B cell (primary cell): ENCODE results near the gene FXYD7. TPM values are rescaled to one million over a fixed set of nuclear protein-coding genes. Genes with fewer than 3 reads are reported as not detected.

Experiments
- ATAC-seq: fragments of 200-7000 bp; cut with Tn5 transposase; one replicate; pipeline ENCODE4 v1.10.0; 2021; ENCODE audit warnings: low read depth, mild to moderate bottlenecking, moderate number of reproducible peaks, moderate library complexity
- CTCF ChIA-PET: fragments of 350-600 bp; sonication (Branson Sonifier 250); formaldehyde crosslinking; loops from one replicate; lab custom pipeline; 2021; ENCODE audit warnings: antibody characterized with exemption, inconsistent platforms; lab: Charles Lee
- POLR2A ChIA-PET: fragments of 350-600 bp; sonication (Branson Sonifier 250); formaldehyde crosslinking; loops from one replicate; lab custom pipeline; 2021; ENCODE audit warnings: antibody characterized with exemption; lab: Charles Lee
- DNase-seq: peaks from one replicate; pipeline ENCODE4 v3.0.0; 2013
- H2AFZ ChIP-seq: 2 replicates; pipeline ENCODE4 v1.6.1; 2012; ENCODE audit warnings: mild to moderate bottlenecking, low read depth, low read length; ENCODE audit not compliant: insufficient read depth, poor library complexity, severe bottlenecking
- H3K27ac ChIP-seq, 2 donors: 1 replicate in 1 of 2; 2 replicates in 1 of 2; pipeline ENCODE4 v1.5.1; 2012 to 2013; ENCODE audit warnings: low read length in 2 of 2, mild to moderate bottlenecking in 2 of 2, moderate library complexity in 1 of 2
- H3K27me3 ChIP-seq, 4 experiments: fragments of 200-600 bp in 1 of 4; sonication (generic) in 1 of 4; replicated peaks in 1 of 4; 1 replicate in 2 of 4; 2 replicates in 2 of 4; pipeline versions ENCODE4 v1.6.1 to v1.7.0; 2013 to 2016; ENCODE audit warnings: low read length in 3 of 4, mild to moderate bottlenecking in 2 of 4, mixed read lengths in 1 of 4, moderate library complexity in 1 of 4; ENCODE audit not compliant: insufficient read depth in 4 of 4, control insufficient read depth in 3 of 4; ENCODE audit errors: control extremely low read depth in 1 of 4
- H3K36me3 ChIP-seq, 2 experiments: replicated peaks in 1 of 2; 1 replicate in 1 of 2; 2 replicates in 1 of 2; pipeline versions ENCODE4 v1.6.1 to v1.7.1; 2013; ENCODE audit warnings: low read length in 1 of 2; ENCODE audit not compliant: insufficient read depth in 2 of 2, control insufficient read depth in 1 of 2; ENCODE audit errors: control extremely low read depth in 1 of 2, extremely low read depth in 1 of 2
- H3K4me1 ChIP-seq, 2 donors: fragments of 200-600 bp in 1 of 2; sonication (generic) in 1 of 2; 1 replicate in 1 of 2; 2 replicates in 1 of 2; pipeline versions ENCODE4 v1.5.1 to v1.6.1; 2013 to 2017; ENCODE audit warnings: low read length in 2 of 2; ENCODE audit not compliant: control insufficient read depth in 2 of 2, insufficient read depth in 2 of 2
- H3K4me2 ChIP-seq: replicated peaks from 2 replicates; pipeline ENCODE3; 2012; ENCODE audit warnings: mild to moderate bottlenecking, low read depth, low read length; ENCODE audit not compliant: poor library complexity, severe bottlenecking
- H3K4me3 ChIP-seq, 5 experiments: fragments of 200-600 bp in 1 of 5; sonication (generic) in 1 of 5; 1 replicate in 3 of 5; 2 replicates in 2 of 5; pipeline versions ENCODE4 v1.5.1 to v1.7.0; 2011 to 2016; ENCODE audit warnings: low read length in 4 of 5, mild to moderate bottlenecking in 4 of 5, low read depth in 2 of 5, control low read depth in 1 of 5, moderate library complexity in 1 of 5; ENCODE audit not compliant: insufficient read depth in 1 of 5; ENCODE audit errors: control extremely low read depth in 1 of 5, extremely low read depth in 1 of 5
- H3K79me2 ChIP-seq: fragments of 200-600 bp; sonication (generic); one replicate; pipeline ENCODE4 v1.6.0; 2016; ENCODE audit warnings: low read length; ENCODE audit not compliant: control insufficient read depth, insufficient read depth
- H3K9ac ChIP-seq: fragments of 200-600 bp; sonication (generic); 2 replicates; pipeline ENCODE4 v1.6.1; 2017; ENCODE audit warnings: mild to moderate bottlenecking, low read length, moderate library complexity
- H3K9me3 ChIP-seq, 3 donors: one replicate each; pipeline versions ENCODE4 v1.6.1 to v1.7.1; 2013; ENCODE audit warnings: low read length in 2 of 3; ENCODE audit not compliant: control insufficient read depth in 2 of 3, insufficient read depth in 1 of 3; ENCODE audit errors: control extremely low read depth in 1 of 3
- H4K20me1 ChIP-seq: 2 replicates; pipeline ENCODE4 v1.6.0; 2012; ENCODE audit warnings: mild to moderate bottlenecking, low read length; ENCODE audit not compliant: insufficient read depth, control insufficient read depth, poor library complexity, severe bottlenecking
- H3K27ac Mint-ChIP-seq: one replicate; pipeline ENCODE4 v1.8.0; 2021; ENCODE audit warnings: mixed read lengths
- H3K27me3 Mint-ChIP-seq: one replicate; pipeline ENCODE4 v1.8.0; 2021; ENCODE audit warnings: mixed read lengths
- H3K4me1 Mint-ChIP-seq: one replicate; pipeline ENCODE4 v1.8.0; 2021; ENCODE audit warnings: mixed read lengths
- H3K4me3 Mint-ChIP-seq: one replicate; pipeline ENCODE4 v1.8.0; 2021; ENCODE audit warnings: mixed read lengths
- H3K9me3 Mint-ChIP-seq: one replicate; pipeline ENCODE4 v1.8.0; 2022; ENCODE audit warnings: mixed read lengths; ENCODE audit not compliant: insufficient read depth
- CTCF ChIP-seq: fragments of 200-600 bp; IDR thresholded peaks from one replicate; pipeline ENCODE4 v1.8.0; 2022; ENCODE audit warnings: antibody characterized with exemption, mild to moderate bottlenecking
- EZH2 ChIP-seq: IDR thresholded peaks from 2 replicates; pipeline ENCODE4 v1.6.1; 2012; ENCODE audit warnings: borderline replicate concordance, low read depth, mild to moderate bottlenecking, moderate library complexity, low read length; ENCODE audit not compliant: insufficient read depth, poor library complexity, severe bottlenecking
- WGBS: methylation state at CpG from one replicate; pipeline ENCODE4 v1.1.5; 2013; ENCODE audit warnings: missing lambda C conversion rate; ENCODE audit not compliant: insufficient coverage; 5-methylcytosine and 5-hydroxymethylcytosine counted together
- intact Hi-C: fragments of 100-400 bp; cut with micrococcal nuclease; formaldehyde crosslinking; loops from one replicate; pipeline ENCODE4 v1.10.0; 2022
- polyA plus RNA-seq: library from polyadenylated mRNA; depleted of rRNA; stranded (reverse); fragments of >200 nt; gene quantifications from 2 replicates; pipeline ENCODE4 v1.2.3, GENCODE V29; 2012
- total RNA-seq, 2 donors: library from RNA; stranded (reverse); fragments of 120-200 nt in 1 of 2; gene quantifications; 1 replicate in 1 of 2; 2 replicates in 1 of 2; pipeline versions ENCODE4 v1.2.3 to v1.2.4, GENCODE V29; 2013 to 2022

The FXYD7 gene
- total and polyA plus RNA-seq, 2 donors (not counting 1 experiment from before 2014, with no cell fraction given): 3.8 to 27.4 TPM

GRCh38 chr19:35146746-35147459, 3.8 kb downstream of the FXYD7 start:
- Histone ChIP-seq H4K20me1 (no peaks in the 10 kb centered on the region), H3K27ac (no peak overlapping the region), H3K79me2 (no peaks in the 10 kb centered on the region), H3K36me3 (no peaks in the 10 kb centered on the region), H3K27me3 (peaks cover 0 to 10% (median 3%) of the 10 kb centered on the region in 4 experiments), H3K4me2 (no peak overlapping the region), H3K4me1 (peaks cover 16 to 21% of the 10 kb centered on the region in 2 donors), H3K9me3 (no peaks in the 10 kb centered on the region), H3K4me3 (no peak overlapping the region), H2AFZ (no peak overlapping the region), H3K9ac (no peak overlapping the region)
- ATAC-seq (no peak), DNase-seq (no peak)
- no peaks in the 10 kb centered on the region for H3K9me3 Mint-ChIP-seq
- ChIA-PET POLR2A (no interaction called here), CTCF (interaction anchor here (1.0 to 6.1 kb wide), 3 partner anchors 16 to 70 kb away, joined by 3 to 64 read pairs (median 3); no protein-coding TSS in a partner anchor)
- H3K4me1 Mint-ChIP-seq: peaks cover 22% of the 10 kb centered on the region
- H3K27ac Mint-ChIP-seq: no peak overlapping the region
- 76% methylated on average over 3 of the region's 7 CpGs for WGBS
- intact Hi-C loops: loop anchor here (10.0 kb wide), 2 partner anchors 178 to 348 kb away; partner anchors contain the start of genes CD22 and KRTDAP
- no peak for TF ChIP-seq CTCF
- TF ChIP-seq EZH2: no peak
- no peaks in the 10 kb centered on the region for H3K27me3 Mint-ChIP-seq
- no peak overlapping the region for H3K4me3 Mint-ChIP-seq

GRCh38 chr19:35149463-35149862, 6.4 kb downstream of the FXYD7 start:
- POLR2A ChIA-PET: no interaction called here

More at GRCh38 chr19:35149463-35149862, 6.4 kb downstream of the FXYD7 start:
- Mint-ChIP-seq H3K4me1 (peaks cover 20% of the 10 kb centered on the region), H3K27me3 (no peaks in the 10 kb centered on the region), H3K4me3 (no peak overlapping the region), H3K27ac (no peak overlapping the region), H3K9me3 (no peaks in the 10 kb centered on the region)
- Histone ChIP-seq H3K4me3 (no peak overlapping the region), H3K4me1 (peaks cover 6 to 16% of the 10 kb centered on the region in 2 donors), H3K4me2 (no peak overlapping the region), H4K20me1 (no peaks in the 10 kb centered on the region), H3K27me3 (peaks cover 0 to 3% (median 0%) of the 10 kb centered on the region in 4 experiments), H3K9me3 (no peaks in the 10 kb centered on the region), H3K9ac (no peak overlapping the region), H2AFZ (no peak overlapping the region), H3K79me2 (peaks cover 14% of the 10 kb centered on the region), H3K27ac (no peak overlapping the region), H3K36me3 (no peaks in the 10 kb centered on the region)
- ATAC-seq (no peak), DNase-seq (no peak)
- CTCF ChIA-PET: interaction anchor here (1.1 to 6.6 kb wide), 2 partner anchors 7 to 90 kb away, joined by 3 to 77 read pairs; partner anchors contain the start of gene FXYD7
- TF ChIP-seq CTCF (no peak), EZH2 (no peak)
- intact Hi-C loops: loop anchor here (10.0 kb wide), 2 partner anchors 175 to 345 kb away; partner anchors contain the start of genes CD22 and KRTDAP
- 100% methylated on average over 1 of the region's 3 CpGs for WGBS
